Activated naive CD4-positive, alpha-beta T cell treated with anti-CD3 and anti-CD28 coated beads, Interleukin-2, amount 50 U/mL, for 16 hours (primary cell): ENCODE results near the gene COL19A1.
"Not testable (repeated sequence)": the region's sequence is repeated elsewhere in the genome, so short reads cannot be mapped to it uniquely, and the experiment has no call there.

Source experiments
- DNase-seq: peaks from one replicate; pipeline ENCODE4 v3.0.0-alpha.2; 2020

Gene COL19A1

DNA sequence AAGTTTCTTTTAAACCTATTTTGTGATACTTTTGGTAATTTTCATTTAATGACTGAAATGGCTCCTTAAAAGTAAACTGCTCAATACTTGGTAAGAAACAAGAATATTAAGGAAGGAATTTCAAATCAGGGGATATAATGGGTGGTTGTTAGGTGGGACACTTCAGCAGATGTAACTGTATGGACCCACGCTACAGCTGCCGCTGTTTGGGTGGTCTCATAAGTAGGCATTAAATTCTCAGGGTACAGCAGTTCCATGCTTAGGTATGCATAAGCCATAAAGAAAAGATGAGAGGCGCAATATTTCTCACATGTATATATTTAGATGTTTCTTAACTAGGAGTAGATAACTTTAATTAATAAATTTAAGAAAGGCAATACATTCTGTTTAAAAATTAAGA is 35.0 kb downstream of the COL19A1 start:
- no peak for DNase-seq

- DNase-seq = no peak
These were observed 41.7 kb downstream of the COL19A1 start for GRCh38 chr6:69907981-69908498.

- DNase-seq = no peak
These were observed 47.0 kb downstream of the COL19A1 start for GRCh38 chr6:69913361-69913760.

GRCh38 chr6:69914015-69914485 is 47.7 kb downstream of the COL19A1 start:
- DNase-seq = no peak

DNA sequence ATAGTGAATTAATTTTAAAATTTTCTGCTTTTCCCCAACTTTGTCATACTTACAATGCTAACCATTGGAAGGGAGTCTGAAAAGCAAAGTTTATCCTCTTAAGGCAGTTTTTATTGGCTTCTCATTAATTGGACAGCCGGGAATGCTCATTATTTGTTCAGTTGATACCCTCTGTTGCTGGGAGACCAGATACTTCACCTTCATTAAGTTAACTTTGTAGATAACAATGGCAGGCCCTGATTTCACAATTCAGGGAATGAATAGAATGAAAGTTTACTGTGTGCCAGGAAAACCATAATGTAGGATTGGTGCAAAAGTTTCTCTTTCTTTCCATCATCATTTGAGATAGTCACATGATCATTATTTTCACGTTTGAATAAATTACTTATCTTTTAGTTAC is 49.0 kb downstream of the COL19A1 start:
- DNase-seq = no peak

DNA sequence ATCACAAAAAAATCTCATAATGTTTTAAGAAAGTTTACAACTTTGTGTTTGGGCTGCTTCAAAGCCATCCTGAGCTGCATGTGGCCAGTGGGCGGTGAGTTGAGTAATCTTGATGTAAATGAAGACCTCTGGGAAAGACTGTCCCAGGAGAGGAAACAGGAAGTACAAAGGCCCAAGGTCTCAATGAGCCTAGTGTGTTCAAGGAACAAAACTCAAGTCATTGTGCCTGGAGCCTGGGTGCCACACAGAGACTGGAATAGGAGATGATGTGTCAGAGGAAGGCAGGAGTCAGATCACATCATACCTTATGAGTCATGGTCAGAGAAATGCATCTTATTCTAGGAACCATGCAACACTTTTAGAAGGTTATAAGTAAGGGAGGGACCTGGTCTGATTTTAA is 51.5 kb downstream of the COL19A1 start:
- DNase-seq = no peak

GRCh38 chr6:69918813-69919475 is 52.6 kb downstream of the COL19A1 start:
- DNase-seq = no peak

GRCh38 chr6:69921066-69921465 is 54.7 kb downstream of the COL19A1 start:
- not testable (repeated sequence) for DNase-seq

DNA sequence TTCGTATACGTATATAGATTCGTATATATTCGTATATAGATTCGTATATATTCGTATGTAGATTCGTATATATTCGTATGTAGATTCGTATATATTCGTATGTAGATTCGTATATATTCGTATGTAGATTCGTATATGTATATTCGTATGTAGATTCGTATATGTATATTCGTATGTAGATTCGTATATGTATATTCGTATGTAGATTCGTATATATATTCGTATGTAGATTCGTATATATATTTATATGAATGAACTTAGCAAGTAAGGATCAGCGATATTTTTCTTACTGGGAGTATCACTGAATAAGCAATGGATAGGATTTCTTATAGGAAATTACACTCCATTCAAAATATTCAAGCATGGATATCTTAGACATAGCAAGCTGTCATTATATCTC is 55.3 kb downstream of the COL19A1 start:
- not testable (repeated sequence) for DNase-seq

DNA sequence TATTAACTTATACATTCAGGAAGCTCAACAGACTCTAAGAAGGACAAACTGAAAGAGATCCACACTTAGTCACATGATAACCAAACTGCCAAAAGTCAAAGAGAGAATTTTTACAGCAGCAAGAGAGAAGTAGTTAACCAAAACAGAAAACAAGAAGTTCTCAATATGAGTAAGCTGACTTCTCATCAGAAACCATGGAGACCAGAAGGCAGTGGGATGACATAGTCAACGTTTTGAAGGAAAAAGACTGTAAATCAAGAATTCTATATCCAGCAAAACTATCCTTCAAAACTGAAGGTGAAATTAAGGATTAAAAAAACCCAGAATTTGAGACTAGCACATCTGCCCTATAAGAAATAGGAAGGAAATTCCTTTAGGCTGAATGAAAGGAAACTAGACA is 60.4 kb downstream of the COL19A1 start:
- no peak for DNase-seq

DNA sequence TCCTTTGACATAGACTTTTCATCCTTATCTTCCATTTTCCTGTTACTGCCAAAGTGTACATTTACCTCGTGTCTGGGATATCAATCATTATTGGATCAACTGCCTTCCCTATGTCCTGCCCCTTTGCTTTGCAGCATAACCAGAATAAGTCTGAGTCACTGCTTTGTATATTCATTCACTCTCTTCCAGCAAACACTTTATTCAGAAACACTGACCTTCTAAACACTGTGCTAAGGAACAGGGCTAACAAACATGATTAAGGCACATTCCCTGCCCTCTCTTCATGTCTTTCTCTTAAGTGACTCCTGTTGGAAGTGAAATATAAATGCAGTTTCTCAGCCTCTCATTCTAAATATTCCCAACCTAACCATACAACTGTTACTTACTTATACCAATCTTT is 66.9 kb downstream of the COL19A1 start:
- DNase-seq = no peak

GRCh38 chr6:69935079-69935478 is 68.7 kb downstream of the COL19A1 start:
- DNase-seq = no peak

DNA sequence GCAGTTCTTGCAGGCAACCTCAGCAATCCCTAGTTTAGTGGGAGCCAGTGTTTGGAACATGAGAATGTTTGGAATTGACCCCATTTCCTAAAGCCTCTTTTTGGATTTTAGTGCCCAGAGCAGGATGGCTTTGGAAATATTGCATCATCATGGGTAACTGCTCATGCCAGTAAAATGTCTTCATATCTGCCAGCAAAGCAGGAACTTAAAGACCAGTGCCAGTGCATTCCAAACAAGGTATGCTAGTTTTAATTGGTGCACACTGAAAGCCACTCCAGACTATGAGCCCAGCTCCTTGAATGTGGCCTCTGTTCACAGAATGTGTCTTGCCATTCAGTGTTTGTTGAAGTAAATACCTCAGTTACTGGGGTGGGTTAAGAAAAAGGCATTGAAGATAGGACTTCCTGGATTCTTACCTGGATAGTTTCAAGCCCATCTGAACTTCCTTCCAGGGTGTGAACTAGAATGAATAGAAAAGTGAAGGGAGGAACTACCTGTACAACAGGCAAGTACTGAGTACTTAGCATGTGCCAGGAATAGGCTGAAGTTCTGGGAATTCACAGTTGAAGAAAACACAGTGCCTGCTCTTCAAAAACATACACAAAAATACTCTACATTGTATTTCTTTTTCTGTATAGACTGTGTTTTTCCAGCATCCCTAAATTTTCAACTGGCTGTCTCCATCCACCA is 70.5 kb downstream of the COL19A1 start:
- no peak for DNase-seq

DNA sequence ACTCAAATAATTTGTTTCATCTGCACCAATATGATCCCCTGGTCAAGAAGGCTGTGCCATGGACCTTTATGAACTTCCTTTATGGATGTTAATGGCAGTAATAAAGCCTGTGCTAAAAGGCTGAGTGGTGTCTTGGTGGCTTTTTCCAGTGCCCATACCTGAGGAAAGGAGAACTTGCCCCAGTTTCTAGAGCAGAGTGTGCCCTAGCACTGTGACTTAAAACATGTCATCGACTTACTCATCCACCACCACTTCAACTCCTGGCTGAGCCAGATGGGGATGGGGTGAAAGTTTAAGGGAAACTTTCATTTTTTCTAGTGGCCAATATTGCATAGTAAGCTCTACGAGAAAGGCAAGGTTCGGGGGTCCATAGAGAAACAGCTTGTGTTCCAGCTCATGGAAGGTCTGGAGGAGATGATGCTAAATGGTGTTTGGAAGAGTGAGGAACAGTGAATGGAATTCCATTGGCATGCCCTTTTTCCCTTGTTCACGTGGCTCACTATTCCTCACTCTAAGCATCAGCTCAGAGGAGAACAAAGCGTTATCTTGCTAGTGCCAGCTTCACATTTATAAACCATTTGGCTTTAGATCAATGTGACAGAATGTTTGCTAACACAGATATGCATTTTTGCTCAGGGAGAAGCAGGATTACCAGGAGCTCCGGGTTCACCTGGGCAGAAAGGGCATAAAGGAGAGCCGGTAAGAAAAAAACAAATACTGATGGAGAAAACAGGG is 71.2 kb downstream of the COL19A1 start:
- DNase-seq = no peak

DNA sequence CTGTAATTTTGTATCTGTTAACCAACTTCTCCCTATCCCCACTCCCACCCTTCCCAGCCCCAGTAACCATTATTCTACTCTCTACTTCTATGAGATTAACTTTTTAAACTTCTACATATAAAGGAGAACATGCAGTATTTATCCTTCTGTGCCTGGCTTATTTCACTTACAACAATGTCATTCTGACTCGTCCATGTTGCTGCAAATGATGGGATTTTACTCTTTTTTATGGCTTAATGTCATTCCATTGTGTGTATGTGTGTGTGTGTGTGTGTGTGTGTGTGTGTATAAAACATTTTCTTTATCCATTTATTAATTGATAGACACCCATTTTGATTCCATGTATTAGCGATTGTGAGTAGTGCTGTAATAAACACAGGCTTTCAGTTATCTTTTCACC is 76.1 kb downstream of the COL19A1 start:
- DNase-seq = no peak

DNA sequence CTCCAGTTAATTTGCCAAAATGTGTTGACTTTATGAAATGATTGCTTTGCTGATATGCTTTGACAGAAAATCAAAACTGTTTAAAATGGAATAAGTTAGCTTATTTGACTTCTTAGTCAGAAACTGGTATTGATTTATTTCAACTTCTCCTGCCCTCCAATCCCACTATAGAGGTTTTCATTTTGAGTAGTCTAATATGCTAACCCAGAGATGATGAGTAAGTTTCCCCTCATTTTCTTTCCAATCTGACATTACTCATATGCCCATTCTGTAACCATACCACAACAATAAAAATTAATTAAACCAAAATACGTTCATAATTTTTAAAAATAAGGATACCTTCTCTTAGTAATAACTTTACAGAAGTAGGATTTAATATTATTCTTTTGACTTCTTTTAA is 78.8 kb downstream of the COL19A1 start:
- DNase-seq = no peak

DNA sequence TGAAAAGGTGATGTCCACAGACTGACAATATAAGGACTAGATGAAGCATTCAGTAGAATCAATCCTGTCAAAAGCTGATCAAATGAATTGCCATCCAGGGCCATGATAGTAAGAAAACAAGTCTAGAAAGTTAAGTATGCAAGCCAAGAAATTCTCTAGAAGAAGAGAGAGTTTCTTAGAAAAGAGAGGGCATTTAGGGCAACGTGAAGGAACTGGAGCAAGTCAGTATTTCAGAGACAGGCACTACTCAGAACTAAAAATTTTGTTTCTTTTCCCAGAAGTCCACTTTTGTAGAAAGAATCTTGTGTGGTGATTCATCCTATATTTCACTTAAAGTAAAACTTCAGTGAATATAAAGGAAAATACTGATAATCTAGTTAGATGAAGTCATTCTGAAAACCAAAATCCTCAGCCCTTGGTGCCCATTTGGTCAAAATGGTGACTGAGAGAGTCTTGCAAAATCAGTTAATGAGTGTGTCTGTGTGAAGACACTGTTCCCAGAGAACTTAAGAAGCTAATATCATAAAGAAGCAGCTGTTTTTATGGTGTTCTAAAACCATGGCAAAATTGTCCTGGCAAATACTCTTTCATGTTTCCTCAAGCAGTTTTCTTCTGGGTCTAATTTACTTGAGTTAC is 82.2 kb downstream of the COL19A1 start:
- no peak for DNase-seq

GRCh38 chr6:69953491-69953890 is 87.1 kb downstream of the COL19A1 start:
- no peak for DNase-seq

DNA sequence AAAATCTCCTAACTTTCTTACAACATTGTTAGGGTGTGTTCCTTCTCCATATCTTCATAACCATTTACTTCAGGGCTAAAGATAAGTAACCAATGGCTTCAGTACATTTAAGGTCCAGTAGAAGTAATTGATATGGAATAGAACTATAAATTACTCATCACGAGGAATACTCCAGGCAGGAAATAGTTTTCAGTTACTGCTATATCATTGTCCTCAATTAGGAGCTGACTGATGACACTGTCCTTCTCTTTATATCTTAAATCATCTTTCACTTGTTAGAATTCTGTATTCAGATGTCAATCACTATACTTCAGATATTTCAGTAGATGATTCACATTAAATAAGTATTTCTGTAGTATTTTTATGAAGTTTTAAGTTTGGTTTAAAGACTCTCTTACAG is 88.4 kb downstream of the COL19A1 start:
- no peak for DNase-seq

DNA sequence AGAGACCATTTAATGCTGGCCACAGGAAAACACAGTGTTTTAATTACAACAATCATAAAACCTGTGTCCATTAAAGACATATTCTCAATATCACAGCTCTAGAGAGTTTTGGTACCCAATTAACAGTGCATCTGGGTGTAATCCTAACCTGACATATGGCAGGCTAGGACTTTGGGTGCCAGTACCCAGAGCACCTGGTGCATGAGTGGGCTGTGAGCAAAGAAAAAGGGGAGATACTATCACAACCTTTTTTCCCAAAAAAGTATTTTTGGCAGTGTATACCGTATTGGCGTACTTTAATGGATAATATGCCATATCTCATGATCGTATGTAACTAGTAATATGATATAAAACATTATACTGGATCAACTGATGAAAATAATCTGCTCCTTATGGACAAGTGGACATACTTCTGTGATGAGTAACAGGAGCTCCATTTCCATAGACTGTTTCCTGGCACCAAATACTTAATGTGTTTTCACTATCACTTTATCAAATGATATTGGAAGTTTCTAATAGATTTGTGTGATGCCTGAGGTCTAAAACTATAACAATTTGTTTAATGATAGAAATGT is 91.7 kb downstream of the COL19A1 start:
- DNase-seq = no peak

- no peak for DNase-seq
These were observed 92.6 kb downstream of the COL19A1 start for GRCh38 chr6:69958978-69959377.

GRCh38 chr6:69965974-69966373 is 99.6 kb downstream of the COL19A1 start:
- not testable (repeated sequence) for DNase-seq

GRCh38 chr6:69973138-69973537 is 106.8 kb downstream of the COL19A1 start:
- no peak for DNase-seq
